ENCODE data around the gene GAPDH. TPM values are rescaled to one million over a fixed set of nuclear protein-coding genes. Genes with fewer than 3 reads are reported as not detected.
A peak's percentile ranks its signal among the peaks of the same experiment; 100 is the strongest.

GAPDH gene
- polyA plus RNA-seq, result 8,390 to 11,361 TPM (median 8,495 TPM) in 3 replicates
- 464 TPM for polyA plus RNA-seq (2011; ENCODE audit: low read depth)
- polyA plus RNA-seq (2011; cell fraction: cytosol; rRNA removed), result 9,909 and 15,796 TPM in 2 replicates
- polyA plus RNA-seq (2011; cell fraction: nucleus; rRNA removed), result 2,407 and 3,190 TPM in 2 replicates
- 2,657 and 5,888 TPM in 2 replicates for polyA plus RNA-seq (2012; ENCODE audit: low replicate concordance)
- 9,189 to 16,538 TPM (median 11,739 TPM) in 3 replicates for polyA minus RNA-seq
- 9,400 TPM for polyA minus RNA-seq (2011; cell fraction: cytosol; rRNA and poly(A)+ RNA removed)
- 1,390 and 1,424 TPM in 2 replicates for polyA minus RNA-seq (2011; cell fraction: nucleus; rRNA and poly(A)+ RNA removed)

GRCh38 chr12:6533923-6534694, at the start of gene GAPDH:
Gene GAPDH (plus strand): TSS chr12:6534517. CDS start chr12:6534833, 316 bp downstream.
- peaks cover 52% of the 10 kb centered on the region for H3K4me1 ChIP-seq (ENCODE audit: control insufficient read depth, extremely low read depth, insufficient read depth, low read length)
- dilution Hi-C loops (cut with MboI; ENCODE audit: extremely low pct_ligation_motif_present, low sequenced_read_pairs), result no loop called here

GRCh38 chr12:6488240-6488639, 46.1 kb upstream of the GAPDH start:
- Histone ChIP-seq H3K9me1 (ENCODE audit: control insufficient read depth, extremely low read depth, insufficient read depth, low read length) (no peaks in the 10 kb centered on the region), H3K79me2 (ENCODE audit: control insufficient read depth, insufficient read depth, low read length) (peaks cover 12% of the 10 kb centered on the region), H3K4me2 (ENCODE audit: control insufficient read depth, extremely low read depth, insufficient read depth, low read depth, low read length) (no peak overlapping the region), H3K9me3 (ENCODE audit: control insufficient read depth, low read depth, low read length) (no peaks in the 10 kb centered on the region), H3K4me1 (ENCODE audit: control insufficient read depth, extremely low read depth, insufficient read depth, low read length) (peaks cover 7% of the 10 kb centered on the region), H3K4me3 (ENCODE audit: control insufficient read depth in 2 of 3, extremely low read depth in 1 of 3, insufficient read depth in 2 of 3, low read depth in 1 of 3, low read length in 3 of 3) (no peak overlapping the region), H3K36me3 (ENCODE audit: control insufficient read depth in 2 of 2, extremely low read depth in 1 of 2, insufficient read depth in 2 of 2, low read length in 2 of 2) (no peaks in the 10 kb centered on the region), H3K27me3 (ENCODE audit: control insufficient read depth, extremely low read depth, insufficient read depth, low read length) (no peaks in the 10 kb centered on the region), H3K27ac (ENCODE audit: control insufficient read depth, insufficient read depth, low read length) (no peak overlapping the region), H2AFZ (ENCODE audit: control insufficient read depth, low read length) (no peak overlapping the region), H4K20me1 (ENCODE audit: control insufficient read depth, extremely low read depth, insufficient read depth, low read length) (no peaks in the 10 kb centered on the region), H3K9ac (ENCODE audit: control insufficient read depth, extremely low read depth, insufficient read depth, low read length) (no peak overlapping the region)
- dilution Hi-C loops (cut with MboI; ENCODE audit: extremely low pct_ligation_motif_present, low sequenced_read_pairs), result no loop called here
- FAIRE-seq, result no peak
- no peak for DNase-seq (ENCODE audit: low read depth, low spot score)
- TF ChIP-seq CTCF (optimal IDR thresholded peaks at IDR 0.05 in 1 of 3, IDR thresholded peaks at IDR 0.05 in 1 of 3, conservative IDR thresholded peaks at IDR 0.05 in 1 of 3; ENCODE audit: extremely low read depth in 1 of 3, insufficient read depth in 2 of 3, low read length in 3 of 3), result no peak
- no peak for TF ChIP-seq EZH2 (IDR thresholded peaks at IDR 0.05; ENCODE audit: low read length)

More at GRCh38 chr12:6533923-6534694, at the start of gene GAPDH:
- DNase-seq (ENCODE audit: low read depth, low spot score) (peak; percentile 69), FAIRE-seq (no peak)
- Histone ChIP-seq H3K36me3 (ENCODE audit: control insufficient read depth in 2 of 2, extremely low read depth in 1 of 2, insufficient read depth in 2 of 2, low read length in 2 of 2) (peaks cover 30 to 56% of the 10 kb centered on the region in 2 experiments), H3K27ac (ENCODE audit: control insufficient read depth, insufficient read depth, low read length) (peak within 1 kb of the TSS; percentile 92), H3K4me2 (ENCODE audit: control insufficient read depth, extremely low read depth, insufficient read depth, low read depth, low read length) (peak within 1 kb of the TSS; percentile 86), H2AFZ (ENCODE audit: control insufficient read depth, low read length) (peak within 1 kb of the TSS; percentile 60), H3K9ac (ENCODE audit: control insufficient read depth, extremely low read depth, insufficient read depth, low read length) (peak within 1 kb of the TSS; percentile 95), H3K9me3 (ENCODE audit: control insufficient read depth, low read depth, low read length) (no peaks in the 10 kb centered on the region), H3K4me3 (ENCODE audit: control insufficient read depth in 2 of 3, extremely low read depth in 1 of 3, insufficient read depth in 2 of 3, low read depth in 1 of 3, low read length in 3 of 3) (peak within 1 kb of the TSS; percentile 78 to 95 (median 79)), H4K20me1 (ENCODE audit: control insufficient read depth, extremely low read depth, insufficient read depth, low read length) (peaks cover 43% of the 10 kb centered on the region), H3K79me2 (ENCODE audit: control insufficient read depth, insufficient read depth, low read length) (peaks cover 30% of the 10 kb centered on the region), H3K9me1 (ENCODE audit: control insufficient read depth, extremely low read depth, insufficient read depth, low read length) (peaks cover 5% of the 10 kb centered on the region), H3K27me3 (ENCODE audit: control insufficient read depth, extremely low read depth, insufficient read depth, low read length) (no peaks in the 10 kb centered on the region)
- TF ChIP-seq EZH2 (IDR thresholded peaks at IDR 0.05; ENCODE audit: low read length) (no peak), CTCF (optimal IDR thresholded peaks at IDR 0.05 in 1 of 3, IDR thresholded peaks at IDR 0.05 in 1 of 3, conservative IDR thresholded peaks at IDR 0.05 in 1 of 3; ENCODE audit: extremely low read depth in 1 of 3, insufficient read depth in 2 of 3, low read length in 3 of 3) (no peak)

All from keratinocyte (primary cell).